ENCODE results near the gene LIMK1.

DNA sequence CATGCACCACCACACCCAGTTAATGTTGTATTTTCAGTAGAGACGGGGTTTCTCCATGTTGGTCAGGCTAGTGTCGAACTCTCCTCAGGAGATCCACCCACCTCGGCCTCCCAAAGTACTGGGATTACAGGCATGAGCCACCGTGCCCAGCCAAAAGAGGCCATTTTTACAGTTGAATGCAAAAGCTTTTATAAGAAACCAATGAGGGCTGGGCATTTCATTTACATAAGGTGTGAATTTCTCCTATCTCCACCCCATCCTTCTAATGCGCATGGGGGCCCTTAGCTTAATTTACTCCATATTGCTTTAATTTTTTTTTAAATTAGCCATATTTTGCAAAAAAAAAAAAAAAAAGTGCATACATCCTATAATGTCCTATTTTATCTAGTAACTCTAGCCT is 65.5 kb downstream of the LIMK1 start:
- TF ChIP-seq POLR2AphosphoS5 (IDR thresholded peaks at IDR 0.05): no peak
- TF ChIP-seq, protein P1, sequence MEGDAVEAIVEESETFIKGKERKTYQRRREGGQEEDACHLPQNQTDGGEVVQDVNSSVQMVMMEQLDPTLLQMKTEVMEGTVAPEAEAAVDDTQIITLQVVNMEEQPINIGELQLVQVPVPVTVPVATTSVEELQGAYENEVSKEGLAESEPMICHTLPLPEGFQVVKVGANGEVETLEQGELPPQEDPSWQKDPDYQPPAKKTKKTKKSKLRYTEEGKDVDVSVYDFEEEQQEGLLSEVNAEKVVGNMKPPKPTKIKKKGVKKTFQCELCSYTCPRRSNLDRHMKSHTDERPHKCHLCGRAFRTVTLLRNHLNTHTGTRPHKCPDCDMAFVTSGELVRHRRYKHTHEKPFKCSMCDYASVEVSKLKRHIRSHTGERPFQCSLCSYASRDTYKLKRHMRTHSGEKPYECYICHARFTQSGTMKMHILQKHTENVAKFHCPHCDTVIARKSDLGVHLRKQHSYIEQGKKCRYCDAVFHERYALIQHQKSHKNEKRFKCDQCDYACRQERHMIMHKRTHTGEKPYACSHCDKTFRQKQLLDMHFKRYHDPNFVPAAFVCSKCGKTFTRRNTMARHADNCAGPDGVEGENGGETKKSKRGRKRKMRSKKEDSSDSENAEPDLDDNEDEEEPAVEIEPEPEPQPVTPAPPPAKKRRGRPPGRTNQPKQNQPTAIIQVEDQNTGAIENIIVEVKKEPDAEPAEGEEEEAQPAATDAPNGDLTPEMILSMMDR (IDR thresholded peaks at IDR 0.05): no peak

All from breast epithelium (tissue), 3 donors.